CD8-positive, alpha-beta memory T cell (primary cell): ENCODE results near the gene CCDC85C. TPM values are rescaled to one million over a fixed set of nuclear protein-coding genes. Genes with fewer than 3 reads are reported as not detected.

ENCODE experiments used
- CTCF ChIA-PET: fragments of 350-600 bp; sonication (Branson Sonifier 250); formaldehyde crosslinking; loops from one replicate; lab custom pipeline; 2021; ENCODE audit warnings: antibody characterized with exemption; lab: Charles Lee
- POLR2A ChIA-PET: fragments of 350-600 bp; sonication (Branson Sonifier 250); formaldehyde crosslinking; loops from one replicate; lab custom pipeline; 2021; ENCODE audit warnings: antibody characterized with exemption; lab: Charles Lee
- DNase-seq, 5 donors: peaks; one replicate each; pipeline versions ENCODE4 v3.0.0 to v3.0.0-alpha.2; 2020 to 2022; ENCODE audit warnings: mixed read lengths in 1 of 5
- H3K27ac ChIP-seq: one replicate; pipeline ENCODE4 v1.7.0; 2013; ENCODE audit warnings: low read depth, mild to moderate bottlenecking, low read length, moderate library complexity
- H3K27me3 ChIP-seq: 2 replicates; pipeline ENCODE4 v1.7.0; 2013; ENCODE audit warnings: low read length, mild to moderate bottlenecking; ENCODE audit not compliant: insufficient read depth, poor library complexity, severe bottlenecking
- H3K36me3 ChIP-seq: 2 replicates; pipeline ENCODE4 v1.7.0; 2013; ENCODE audit warnings: mild to moderate bottlenecking, low read length, moderate library complexity; ENCODE audit not compliant: insufficient read depth
- H3K4me1 ChIP-seq: 2 replicates; pipeline ENCODE4 v1.7.0; 2013; ENCODE audit warnings: mild to moderate bottlenecking, low read length, moderate library complexity; ENCODE audit not compliant: insufficient read depth
- H3K4me3 ChIP-seq: 2 replicates; pipeline ENCODE4 v1.7.0; 2013; ENCODE audit warnings: mild to moderate bottlenecking, low read length
- H3K9me3 ChIP-seq: 2 replicates; pipeline ENCODE4 v1.7.0; 2013; ENCODE audit warnings: mild to moderate bottlenecking, low read length
- H3K27ac Mint-ChIP-seq, 8 donors: one replicate each; pipeline ENCODE4 v1.8.0; 2020 to 2021; ENCODE audit warnings: mixed read lengths in 8 of 8, mild to moderate bottlenecking in 6 of 8, inconsistent platforms in 3 of 8, moderate library complexity in 3 of 8
- H3K27me3 Mint-ChIP-seq, 2 donors: one replicate each; pipeline ENCODE4 v1.8.0; 2020 to 2021; ENCODE audit warnings: mixed read lengths in 2 of 2, mild to moderate bottlenecking in 1 of 2, moderate library complexity in 1 of 2
- H3K36me3 Mint-ChIP-seq, 3 donors: one replicate each; pipeline ENCODE4 v1.8.0; 2020 to 2021; ENCODE audit warnings: mixed read lengths in 3 of 3, inconsistent platforms in 1 of 3, mild to moderate bottlenecking in 1 of 3
- H3K4me1 Mint-ChIP-seq, 3 donors: one replicate each; pipeline ENCODE4 v1.8.0; 2020 to 2021; ENCODE audit warnings: mixed read lengths in 3 of 3, inconsistent platforms in 1 of 3, mild to moderate bottlenecking in 1 of 3
- H3K4me3 Mint-ChIP-seq, 7 donors: one replicate each; pipeline ENCODE4 v1.8.0; 2020 to 2021; ENCODE audit warnings: mixed read lengths in 7 of 7, mild to moderate bottlenecking in 6 of 7, moderate library complexity in 4 of 7, inconsistent platforms in 2 of 7
- H3K9me3 Mint-ChIP-seq, 5 donors: one replicate each; pipeline ENCODE4 v1.8.0; 2020 to 2022; ENCODE audit warnings: mixed read lengths in 5 of 5, mild to moderate bottlenecking in 3 of 5, moderate library complexity in 2 of 5, inconsistent platforms in 1 of 5
- polyA plus RNA-seq: library from polyadenylated mRNA; unstranded; fragments of 300-500 nt; fragmentation: Illumina TruSeq; gene quantifications from one replicate; pipeline ENCODE4 v1.2.3, GENCODE V29; 2021
- total RNA-seq, 2 experiments: library from RNA; stranded (reverse); gene quantifications; one replicate each; pipeline ENCODE4 v1.2.3, GENCODE V29; 2021

CCDC85C gene
- total RNA-seq (1 to 10 TPM; 4.2 to 5.3 TPM), polyA plus RNA-seq (1.2 TPM)

GRCh38 chr14:99603471-99604277 is at the start of gene CCDC85C:
Gene CCDC85C, minus strand, starts transcription at chr14:99604207. Its CDS starts 248 bp downstream, at chr14:99603959.
- ChIA-PET POLR2A (interaction anchor here (2.3 to 3.1 kb wide), 3 partner anchors 9 to 123 kb away, joined by 14 to 25 read pairs (median 18); partner anchors contain the start of genes CCNK, CYP46A1 and SETD3), CTCF (interaction anchor here (0.6 to 1.1 kb wide), 6 partner anchors 9 to 123 kb away, joined by 3 to 5 read pairs (median 4); partner anchors contain the start of genes CCNK and SETD3)
- peaks cover 0 to 2% (median 2%) of the 10 kb centered on the region in 3 donors for H3K36me3 Mint-ChIP-seq
- H3K9me3 Mint-ChIP-seq: no peaks in the 10 kb centered on the region
- peak within 1 kb of the TSS; percentile 41 to 94 (median 90) for H3K27ac Mint-ChIP-seq
- Histone ChIP-seq H3K4me3 (peak within 1 kb of the TSS; percentile 66), H3K4me1 (peaks cover 31% of the 10 kb centered on the region), H3K27me3 (no peaks in the 10 kb centered on the region), H3K27ac (peak within 1 kb of the TSS; percentile 74), H3K36me3 (no peaks in the 10 kb centered on the region), H3K9me3 (no peaks in the 10 kb centered on the region)
- H3K4me1 Mint-ChIP-seq: peaks cover 29 to 38% (median 30%) of the 10 kb centered on the region in 3 donors
- DNase-seq: peak; percentile 30 to 72 (median 53)
- H3K27me3 Mint-ChIP-seq: no peaks in the 10 kb centered on the region
- peak within 1 kb of the TSS; percentile 75 to 96 (median 91) for H3K4me3 Mint-ChIP-seq

GRCh38 chr14:99651953-99652746 is 48.1 kb upstream of the CCDC85C start:
- Histone ChIP-seq H3K4me3 (no peak overlapping the region), H3K36me3 (no peaks in the 10 kb centered on the region), H3K4me1 (no peaks in the 10 kb centered on the region), H3K9me3 (no peaks in the 10 kb centered on the region), H3K27me3 (peaks cover 13% of the 10 kb centered on the region), H3K27ac (no peak overlapping the region)
- Mint-ChIP-seq H3K9me3 (no peaks in the 10 kb centered on the region), H3K36me3 (peaks cover 0 to 3% (median 0%) of the 10 kb centered on the region in 3 donors), H3K27ac (no peak overlapping the region), H3K4me3 (no peak overlapping the region), H3K27me3 (peaks cover 33 to 54% of the 10 kb centered on the region in 2 donors), H3K4me1 (no peaks in the 10 kb centered on the region)
- ChIA-PET POLR2A (no interaction called here), CTCF (interaction anchor here (1.3 kb wide), 1 partner anchor 24 kb away, joined by 3 read pairs; no protein-coding TSS in a partner anchor)
- DNase-seq: no peak

GRCh38 chr14:99650189-99650588 is 46.2 kb upstream of the CCDC85C start:
- DNase-seq: no peak
- H3K4me3 ChIP-seq: no peak overlapping the region
- H3K27me3 ChIP-seq: peaks cover 10% of the 10 kb centered on the region
- Mint-ChIP-seq H3K4me1 (peaks cover 0 to 3% (median 0%) of the 10 kb centered on the region in 3 donors), H3K27ac (no peak overlapping the region), H3K36me3 (peaks cover 0 to 3% (median 0%) of the 10 kb centered on the region in 3 donors), H3K9me3 (no peaks in the 10 kb centered on the region), H3K27me3 (peaks cover 22 to 59% of the 10 kb centered on the region in 2 donors), H3K4me3 (no peak overlapping the region)
- ChIA-PET CTCF (interaction anchor here (0.6 kb wide), 1 partner anchor 22 kb away, joined by 3 read pairs; no protein-coding TSS in a partner anchor), POLR2A (no interaction called here)
- H3K36me3 ChIP-seq: no peaks in the 10 kb centered on the region
- H3K9me3 ChIP-seq: no peaks in the 10 kb centered on the region
- H3K4me1 ChIP-seq: no peaks in the 10 kb centered on the region
- no peak overlapping the region for H3K27ac ChIP-seq

- no peak overlapping the region for H3K4me3 Mint-ChIP-seq
- ChIA-PET POLR2A (no interaction called here), CTCF (interaction anchor here (0.6 kb wide), 1 partner anchor 21 kb away, joined by 3 read pairs; no protein-coding TSS in a partner anchor)
- H3K27ac Mint-ChIP-seq: no peak overlapping the region
- H3K27me3 Mint-ChIP-seq: peaks cover 17 to 56% of the 10 kb centered on the region in 2 donors
- DNase-seq: no peak
- Histone ChIP-seq H3K9me3 (no peaks in the 10 kb centered on the region), H3K36me3 (no peaks in the 10 kb centered on the region), H3K4me3 (no peak overlapping the region), H3K27me3 (peaks cover 10% of the 10 kb centered on the region), H3K27ac (no peak overlapping the region), H3K4me1 (no peaks in the 10 kb centered on the region)
- H3K9me3 Mint-ChIP-seq: no peaks in the 10 kb centered on the region
- H3K36me3 Mint-ChIP-seq: peaks cover 0 to 3% (median 0%) of the 10 kb centered on the region in 3 donors
- peaks cover 0 to 3% (median 0%) of the 10 kb centered on the region in 3 donors for H3K4me1 Mint-ChIP-seq
These were observed 45.6 kb upstream of the CCDC85C start for GRCh38 chr14:99649643-99650042.

GRCh38 chr14:99649219-99649618 is 45.2 kb upstream of the CCDC85C start:
- CTCF ChIA-PET: interaction anchor here (0.6 kb wide), 1 partner anchor 21 kb away, joined by 3 read pairs; no protein-coding TSS in a partner anchor

GRCh38 chr14:99648027-99648784 is 44.2 kb upstream of the CCDC85C start:
- no peak overlapping the region for H3K27ac Mint-ChIP-seq
- ChIA-PET CTCF (no interaction called here), POLR2A (no interaction called here)
- Histone ChIP-seq H3K27me3 (peaks cover 10% of the 10 kb centered on the region), H3K36me3 (no peaks in the 10 kb centered on the region), H3K4me3 (no peak overlapping the region), H3K27ac (no peak overlapping the region), H3K4me1 (no peaks in the 10 kb centered on the region), H3K9me3 (no peaks in the 10 kb centered on the region)
- H3K4me3 Mint-ChIP-seq: no peak overlapping the region
- H3K9me3 Mint-ChIP-seq: no peaks in the 10 kb centered on the region
- H3K36me3 Mint-ChIP-seq: peaks cover 0 to 3% (median 0%) of the 10 kb centered on the region in 3 donors
- peaks cover 0 to 3% (median 0%) of the 10 kb centered on the region in 3 donors for H3K4me1 Mint-ChIP-seq
- peaks cover 20 to 56% of the 10 kb centered on the region in 2 donors for H3K27me3 Mint-ChIP-seq
- no peak for DNase-seq

More at GRCh38 chr14:99649219-99649618, 45.2 kb upstream of the CCDC85C start:
- Histone ChIP-seq H3K4me3 (no peak overlapping the region), H3K36me3 (no peaks in the 10 kb centered on the region), H3K9me3 (no peaks in the 10 kb centered on the region), H3K4me1 (no peaks in the 10 kb centered on the region), H3K27me3 (peaks cover 10% of the 10 kb centered on the region), H3K27ac (no peak overlapping the region)
- no peaks in the 10 kb centered on the region for H3K9me3 Mint-ChIP-seq
- H3K4me3 Mint-ChIP-seq: no peak overlapping the region
- POLR2A ChIA-PET: no interaction called here
- H3K27ac Mint-ChIP-seq: no peak overlapping the region
- peaks cover 0 to 3% (median 0%) of the 10 kb centered on the region in 3 donors for H3K4me1 Mint-ChIP-seq
- peaks cover 0 to 3% (median 0%) of the 10 kb centered on the region in 3 donors for H3K36me3 Mint-ChIP-seq
- no peak for DNase-seq
- peaks cover 16 to 54% of the 10 kb centered on the region in 2 donors for H3K27me3 Mint-ChIP-seq

DNA sequence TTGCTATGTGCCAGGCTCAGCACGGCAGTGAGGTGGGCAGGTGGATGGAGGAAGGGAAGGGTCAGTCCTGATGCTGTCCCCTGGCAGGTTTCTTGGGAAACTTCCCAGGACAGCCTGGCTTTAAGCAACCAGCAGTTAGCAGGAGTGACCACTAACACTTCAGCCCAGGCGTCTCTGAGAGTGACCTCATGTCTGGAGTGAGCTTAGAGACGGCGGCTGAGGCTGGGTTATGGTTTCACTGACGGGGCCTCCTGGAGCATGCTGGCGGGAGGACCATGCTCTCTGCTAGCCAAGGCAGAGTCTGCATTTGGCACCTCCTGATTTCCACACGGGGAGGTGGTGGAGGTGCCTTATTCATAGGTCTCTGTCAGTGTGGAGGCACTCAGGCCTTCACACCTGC is 43.4 kb upstream of the CCDC85C start:
- Mint-ChIP-seq H3K27me3 (peaks cover 20 to 56% of the 10 kb centered on the region in 2 donors), H3K9me3 (no peaks in the 10 kb centered on the region), H3K4me1 (peaks cover 0 to 3% (median 0%) of the 10 kb centered on the region in 3 donors), H3K27ac (peak overlapping the region in 1 of 8 donors; percentile 50), H3K4me3 (no peak overlapping the region), H3K36me3 (peaks cover 0 to 3% (median 0%) of the 10 kb centered on the region in 3 donors)
- no peaks in the 10 kb centered on the region for H3K36me3 ChIP-seq
- no peaks in the 10 kb centered on the region for H3K4me1 ChIP-seq
- ChIA-PET POLR2A (no interaction called here), CTCF (no interaction called here)
- H3K27me3 ChIP-seq: peaks cover 10% of the 10 kb centered on the region
- no peak overlapping the region for H3K27ac ChIP-seq
- no peak overlapping the region for H3K4me3 ChIP-seq
- DNase-seq: no peak
- no peaks in the 10 kb centered on the region for H3K9me3 ChIP-seq
